Spleen (tissue), 7 donors: ENCODE data around the gene ERVK3-1.

Source experiments
- CTCF ChIP-seq, 11 experiments: fragments of 200-600 bp in 7 of 11; fragments of 450-650 bp in 4 of 11; sonication (generic) in 4 of 11; IDR thresholded peaks in 8 of 11; conservative IDR thresholded peaks in 3 of 11; 1 replicate in 7 of 11; 2 replicates in 4 of 11; pipeline versions ENCODE4 v1.4.0 to v1.8.0; 2016 to 2021; ENCODE audit warnings: antibody characterized with exemption in 11 of 11, inconsistent platforms in 4 of 11, mild to moderate bottlenecking in 1 of 11
- POLR2AphosphoS5 ChIP-seq, 3 donors: sonication (generic); formaldehyde crosslinking; IDR thresholded peaks; one replicate each; pipeline ENCODE4 v1.5.1; 2017; ENCODE audit warnings: antibody characterized with exemption in 3 of 3
- donor health status: DM: no; HTN: no; CAD: no; lungs with moderate emphysema.
- donor health status: DM: no; HTN: no; CAD: no.
- donor health status: DM: no; HTN: no; CAD: no.

- TF ChIP-seq CTCF (IDR thresholded peaks at IDR 0.05 in 8 of 11, conservative IDR thresholded peaks at IDR 0.05 in 3 of 11) (no peak), POLR2AphosphoS5 (IDR thresholded peaks at IDR 0.05) (no peak)
Observed at GRCh38 chr19:58311345-58311865, 6.2 kb downstream of the ERVK3-1 start.
